WERI-Rb-1 (cell line): Measurements from ENCODE around the gene LKAAEAR1.

Source experiments
- DNase-seq: peaks from one replicate; pipeline ENCODE4 v3.0.0-alpha.2; 2020
- H3K27ac ChIP-seq: fragments of 250-450 bp; sonication (Bioruptor Pico); 2 replicates; pipeline ENCODE4 v1.5.1; 2020; ENCODE audit warnings: mild to moderate bottlenecking, moderate library complexity
- H3K27me3 ChIP-seq: fragments of 250-450 bp; sonication (Bioruptor Pico); 2 replicates; pipeline ENCODE4 v1.5.1; 2021; ENCODE audit warnings: mild to moderate bottlenecking, low read depth, moderate library complexity; ENCODE audit not compliant: insufficient read depth, severe bottlenecking
- H3K36me3 ChIP-seq: fragments of 250-450 bp; sonication (Bioruptor Pico); 2 replicates; pipeline ENCODE4 v1.5.1; 2020; ENCODE audit warnings: mild to moderate bottlenecking, moderate library complexity
- H3K4me3 ChIP-seq: 2 replicates; pipeline ENCODE4 v1.5.1; 2011; ENCODE audit warnings: low read depth, mild to moderate bottlenecking, control low read depth, low read length
- H3K9me3 ChIP-seq: fragments of 250-450 bp; sonication (Bioruptor Pico); 2 replicates; pipeline ENCODE4 v1.5.1; 2021; ENCODE audit warnings: mild to moderate bottlenecking, moderate library complexity; ENCODE audit not compliant: severe bottlenecking
- TF ChIP-seq, protein P1 (sequence below): IDR thresholded peaks from 2 replicates; pipeline ENCODE4 v1.5.1; 2011; ENCODE audit warnings: low read depth, mild to moderate bottlenecking, control low read depth, inconsistent platforms, low read length

Gene LKAAEAR1

DNA sequence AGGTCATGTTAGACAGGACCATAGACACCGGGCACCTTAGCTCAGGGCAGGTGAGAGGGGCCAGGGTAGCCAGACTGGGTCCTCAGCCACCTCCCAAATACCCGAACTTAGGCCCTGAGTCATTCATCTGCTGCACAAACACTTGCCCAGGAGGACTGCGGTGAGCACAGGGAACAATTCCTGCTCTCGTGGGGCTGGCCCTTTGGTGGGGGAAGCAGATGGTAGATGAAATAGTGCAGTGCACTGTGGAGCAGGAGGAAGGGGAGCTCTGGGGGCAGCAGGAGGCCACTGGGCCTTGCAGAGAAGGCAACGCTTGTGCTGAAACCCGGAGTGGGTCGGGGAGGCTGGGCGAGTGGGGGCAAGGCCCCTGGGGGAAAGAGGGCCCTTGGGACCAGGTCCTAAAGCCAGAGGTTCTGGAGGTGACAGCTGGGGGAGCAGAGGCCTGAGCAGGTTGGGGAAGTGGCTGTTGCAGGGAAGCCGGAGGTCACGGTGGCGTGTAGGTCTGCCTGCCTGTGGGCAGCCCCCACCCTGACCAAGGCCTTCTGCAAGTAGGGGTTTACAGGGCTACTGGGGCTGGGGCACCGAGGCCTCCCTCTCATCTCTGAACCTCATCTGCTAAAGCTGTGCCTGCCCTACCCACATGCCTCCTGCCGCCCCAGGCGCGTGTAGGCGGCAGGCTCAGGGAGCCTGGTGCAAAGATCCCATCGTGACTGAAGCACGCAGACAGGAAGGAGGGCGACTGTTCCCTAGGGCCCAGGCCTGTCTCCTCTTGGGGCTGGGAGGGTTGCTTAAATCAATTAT lies 27.8 kb upstream of the LKAAEAR1 start:
- TF ChIP-seq, protein P1, sequence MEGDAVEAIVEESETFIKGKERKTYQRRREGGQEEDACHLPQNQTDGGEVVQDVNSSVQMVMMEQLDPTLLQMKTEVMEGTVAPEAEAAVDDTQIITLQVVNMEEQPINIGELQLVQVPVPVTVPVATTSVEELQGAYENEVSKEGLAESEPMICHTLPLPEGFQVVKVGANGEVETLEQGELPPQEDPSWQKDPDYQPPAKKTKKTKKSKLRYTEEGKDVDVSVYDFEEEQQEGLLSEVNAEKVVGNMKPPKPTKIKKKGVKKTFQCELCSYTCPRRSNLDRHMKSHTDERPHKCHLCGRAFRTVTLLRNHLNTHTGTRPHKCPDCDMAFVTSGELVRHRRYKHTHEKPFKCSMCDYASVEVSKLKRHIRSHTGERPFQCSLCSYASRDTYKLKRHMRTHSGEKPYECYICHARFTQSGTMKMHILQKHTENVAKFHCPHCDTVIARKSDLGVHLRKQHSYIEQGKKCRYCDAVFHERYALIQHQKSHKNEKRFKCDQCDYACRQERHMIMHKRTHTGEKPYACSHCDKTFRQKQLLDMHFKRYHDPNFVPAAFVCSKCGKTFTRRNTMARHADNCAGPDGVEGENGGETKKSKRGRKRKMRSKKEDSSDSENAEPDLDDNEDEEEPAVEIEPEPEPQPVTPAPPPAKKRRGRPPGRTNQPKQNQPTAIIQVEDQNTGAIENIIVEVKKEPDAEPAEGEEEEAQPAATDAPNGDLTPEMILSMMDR: no peak
- Histone ChIP-seq H3K9me3 (no peaks in the 10 kb centered on the region), H3K27ac (0 out of 2 replicates have a peak overlapping the region, but pooled peaks have one; percentile 27), H3K36me3 (no peaks in the 10 kb centered on the region), H3K4me3 (no peak overlapping the region), H3K27me3 (no peaks in the 10 kb centered on the region)
- DNase-seq: no peak

DNA sequence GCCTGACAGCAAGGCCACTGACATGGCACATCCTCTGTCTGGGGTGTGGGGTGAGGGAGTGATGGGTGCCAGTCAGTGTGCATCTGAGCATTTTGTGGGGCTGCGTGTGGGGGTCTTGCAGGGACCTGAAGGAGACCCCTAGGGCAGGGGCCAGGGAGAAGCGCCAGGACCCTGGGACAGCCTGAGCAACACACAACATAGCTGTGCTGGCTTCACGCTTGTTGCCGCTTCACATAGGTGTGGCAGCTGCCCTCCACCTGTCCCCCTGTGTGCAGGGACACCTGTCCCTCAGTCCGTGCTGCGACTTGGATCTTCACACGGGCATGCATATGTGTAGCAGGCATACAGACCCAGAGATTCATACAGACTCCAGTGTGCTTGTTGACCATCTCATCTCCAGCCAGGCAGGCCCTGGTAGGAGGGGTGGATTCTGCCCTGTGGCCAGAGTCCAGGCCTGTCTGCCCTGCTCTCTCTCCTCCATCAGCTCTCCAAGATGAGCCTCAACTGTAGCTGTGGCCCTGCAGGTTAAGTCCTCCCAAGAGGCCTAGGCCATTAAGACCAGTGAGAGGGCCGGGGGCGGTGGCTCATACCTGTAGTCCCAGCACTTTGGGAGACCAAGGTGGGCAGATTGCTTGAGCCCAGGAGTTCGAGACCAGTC lies 26.3 kb upstream of the LKAAEAR1 start:
- H3K27me3 ChIP-seq: no peaks in the 10 kb centered on the region
- no peak for DNase-seq
- H3K27ac ChIP-seq: no peak overlapping the region
- H3K36me3 ChIP-seq: no peaks in the 10 kb centered on the region
- TF ChIP-seq, protein P1: no peak
- no peak overlapping the region for H3K4me3 ChIP-seq
- H3K9me3 ChIP-seq: no peaks in the 10 kb centered on the region

DNA sequence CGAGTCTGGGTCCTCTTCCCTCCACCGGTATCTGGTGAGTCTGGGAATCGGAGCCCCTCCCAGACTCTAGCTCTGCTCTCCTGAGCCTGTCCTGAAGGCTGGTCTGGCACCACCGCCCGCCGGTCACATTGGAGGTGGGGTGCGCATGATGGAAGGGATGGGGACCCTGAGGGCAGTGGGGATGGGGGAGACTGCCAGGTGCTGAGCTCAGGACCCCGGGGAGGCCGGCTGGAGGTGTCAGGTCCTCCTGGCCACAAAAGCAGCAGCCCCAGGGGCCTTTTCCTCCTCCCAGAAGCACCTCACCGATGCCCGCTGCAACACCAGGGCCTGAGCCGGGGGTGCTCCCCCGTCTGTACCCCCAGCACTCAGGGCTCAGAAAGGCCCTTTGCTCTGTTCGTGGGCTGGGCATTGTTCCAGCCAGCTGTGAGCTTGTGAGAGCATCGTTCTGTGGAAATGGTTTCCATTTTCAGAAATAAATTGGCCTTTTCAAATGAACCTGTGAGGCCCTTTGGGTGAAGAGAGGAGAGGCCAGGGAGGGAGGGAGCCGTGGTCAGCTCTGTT lies 25.7 kb upstream of the LKAAEAR1 start:
- Histone ChIP-seq H3K27ac (no peak overlapping the region), H3K27me3 (no peaks in the 10 kb centered on the region), H3K9me3 (no peaks in the 10 kb centered on the region), H3K36me3 (no peaks in the 10 kb centered on the region), H3K4me3 (no peak overlapping the region)
- TF ChIP-seq, protein P1: no peak
- no peak for DNase-seq

DNA sequence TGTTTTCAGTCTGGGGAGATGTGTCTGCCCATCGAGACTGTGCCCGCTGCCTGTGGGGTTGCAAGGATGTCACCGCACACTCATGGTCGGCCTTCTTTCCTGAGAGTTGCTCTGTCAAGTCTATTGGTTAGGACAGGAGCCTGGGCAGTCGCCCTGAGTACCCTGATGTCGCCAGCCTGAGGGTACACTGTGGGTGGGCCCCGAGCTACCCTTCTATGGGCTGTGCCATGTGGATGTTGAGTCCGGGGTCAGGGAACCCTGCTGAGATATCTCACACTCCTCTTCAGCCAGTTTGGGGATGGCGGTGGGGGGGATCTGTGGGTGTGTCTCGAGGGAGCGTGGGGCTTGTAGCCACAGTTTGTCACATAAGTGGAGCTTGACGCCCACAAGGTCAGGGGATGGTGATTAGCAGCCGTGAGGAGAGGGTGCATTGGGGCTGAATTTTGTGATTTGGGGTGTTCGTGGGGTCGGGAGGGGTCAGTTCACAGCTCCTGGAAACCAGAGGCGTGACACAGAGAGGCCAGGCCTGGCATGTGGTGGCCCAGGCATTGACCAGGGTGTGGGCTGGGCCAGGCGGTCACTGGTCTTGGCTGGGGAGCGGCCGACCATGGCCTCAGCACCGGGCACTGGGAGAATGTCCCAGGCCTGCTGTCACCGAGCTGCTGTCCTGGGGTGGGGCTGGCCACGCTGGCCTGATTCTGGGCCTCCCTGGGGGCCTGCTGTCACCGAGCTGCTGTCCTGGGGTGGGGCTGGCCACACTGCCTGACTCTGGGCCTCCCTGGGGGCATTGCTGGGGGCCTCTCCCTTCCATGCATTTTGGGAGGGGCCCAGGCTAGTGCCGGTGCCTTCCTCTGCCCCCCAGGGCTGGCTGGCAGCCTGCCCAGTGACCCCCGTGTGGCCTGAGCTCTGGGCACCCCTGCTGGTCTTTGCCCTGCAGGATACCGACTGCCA lies 24.8 kb upstream of the LKAAEAR1 start:
- no peak overlapping the region for H3K4me3 ChIP-seq
- no peaks in the 10 kb centered on the region for H3K9me3 ChIP-seq
- no peaks in the 10 kb centered on the region for H3K27me3 ChIP-seq
- no peaks in the 10 kb centered on the region for H3K36me3 ChIP-seq
- no peak for DNase-seq
- TF ChIP-seq, protein P1: no peak
- H3K27ac ChIP-seq: no peak overlapping the region

DNA sequence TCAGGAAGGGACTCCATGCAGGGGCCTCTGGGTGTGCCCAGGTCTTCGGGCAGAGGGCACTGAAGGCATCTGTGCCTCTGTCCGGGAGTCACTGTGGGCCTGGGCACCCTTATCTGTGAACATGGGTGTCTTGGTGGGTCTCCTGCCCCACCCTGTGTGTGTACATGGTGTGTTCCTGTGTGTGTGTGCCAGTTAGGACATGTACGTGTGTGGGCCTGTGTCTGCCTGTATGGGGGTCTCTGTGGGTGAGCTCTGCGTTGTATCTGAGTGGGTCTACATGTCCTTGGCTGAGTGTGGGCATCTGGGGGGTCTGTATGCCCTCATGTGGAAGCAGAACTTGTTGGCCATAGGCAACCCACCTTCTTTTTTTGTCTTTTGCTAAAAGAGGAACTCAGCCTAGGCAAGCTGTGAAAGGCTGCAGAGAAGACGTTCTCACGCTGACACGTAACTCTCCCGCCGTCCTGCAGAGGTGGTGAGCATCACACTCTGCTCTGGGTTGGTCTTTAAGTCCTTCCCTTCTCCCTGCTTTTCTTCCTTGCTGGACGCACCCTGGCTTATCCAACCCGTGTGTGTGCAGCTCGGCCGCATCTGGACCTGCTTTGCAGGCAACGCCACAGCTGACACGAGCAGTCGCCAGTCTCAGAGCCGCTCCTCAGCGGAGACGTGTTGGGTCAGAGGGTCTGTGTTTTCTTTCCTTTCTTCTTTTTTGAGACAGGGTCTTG lies 23.7 kb upstream of the LKAAEAR1 start:
- Histone ChIP-seq H3K36me3 (no peaks in the 10 kb centered on the region), H3K9me3 (no peaks in the 10 kb centered on the region), H3K27ac (no peak overlapping the region), H3K27me3 (no peaks in the 10 kb centered on the region), H3K4me3 (no peak overlapping the region)
- TF ChIP-seq, protein P1: no peak
- no peak for DNase-seq
